LNCaP clone FGC (cell line): ENCODE results near the gene GGTLC2.

Experiments used
- DNase-seq: peaks from one replicate; pipeline ENCODE4 v3.0.0-alpha.2; 2011; ENCODE audit warnings: low read depth
- H3K4me3 ChIP-seq: 2 replicates; pipeline ENCODE4 v1.5.1; 2011; ENCODE audit warnings: mild to moderate bottlenecking, low read depth, low read length, control low read depth
- TF ChIP-seq, protein P1 (sequence below): IDR thresholded peaks from 2 replicates; pipeline ENCODE4 v1.5.1; 2012; ENCODE audit warnings: mild to moderate bottlenecking; ENCODE audit not compliant: control insufficient read depth, insufficient read depth; ENCODE audit errors: extremely low read depth

Gene GGTLC2

DNA sequence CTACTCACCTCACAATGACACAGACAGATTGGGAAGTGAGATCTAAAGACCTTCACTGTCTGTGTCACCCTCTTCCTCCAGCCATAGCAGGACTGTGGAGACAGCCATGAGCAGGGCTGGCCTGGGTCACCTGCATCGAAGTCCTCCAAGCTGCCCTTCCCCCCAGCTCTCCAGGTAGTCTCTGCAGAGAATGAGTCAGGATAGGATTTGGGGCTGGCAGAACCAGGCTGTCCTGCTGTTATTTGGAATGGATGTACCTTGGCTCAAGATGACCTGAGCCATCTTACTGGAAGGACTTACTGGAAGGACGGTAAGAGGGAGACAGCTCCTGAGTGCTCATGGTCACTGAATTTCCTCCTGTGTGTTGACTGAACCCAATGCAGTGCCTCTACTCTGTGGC lies 29.2 kb downstream of the GGTLC2 start:
- TF ChIP-seq, protein P1, sequence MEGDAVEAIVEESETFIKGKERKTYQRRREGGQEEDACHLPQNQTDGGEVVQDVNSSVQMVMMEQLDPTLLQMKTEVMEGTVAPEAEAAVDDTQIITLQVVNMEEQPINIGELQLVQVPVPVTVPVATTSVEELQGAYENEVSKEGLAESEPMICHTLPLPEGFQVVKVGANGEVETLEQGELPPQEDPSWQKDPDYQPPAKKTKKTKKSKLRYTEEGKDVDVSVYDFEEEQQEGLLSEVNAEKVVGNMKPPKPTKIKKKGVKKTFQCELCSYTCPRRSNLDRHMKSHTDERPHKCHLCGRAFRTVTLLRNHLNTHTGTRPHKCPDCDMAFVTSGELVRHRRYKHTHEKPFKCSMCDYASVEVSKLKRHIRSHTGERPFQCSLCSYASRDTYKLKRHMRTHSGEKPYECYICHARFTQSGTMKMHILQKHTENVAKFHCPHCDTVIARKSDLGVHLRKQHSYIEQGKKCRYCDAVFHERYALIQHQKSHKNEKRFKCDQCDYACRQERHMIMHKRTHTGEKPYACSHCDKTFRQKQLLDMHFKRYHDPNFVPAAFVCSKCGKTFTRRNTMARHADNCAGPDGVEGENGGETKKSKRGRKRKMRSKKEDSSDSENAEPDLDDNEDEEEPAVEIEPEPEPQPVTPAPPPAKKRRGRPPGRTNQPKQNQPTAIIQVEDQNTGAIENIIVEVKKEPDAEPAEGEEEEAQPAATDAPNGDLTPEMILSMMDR, result no peak
- H3K4me3 ChIP-seq, result no peak overlapping the region
- DNase-seq, result no peak

- TF ChIP-seq, protein P1, result no peak
- DNase-seq, result no peak
- H3K4me3 ChIP-seq, result no peak overlapping the region
These were observed 30.1 kb downstream of the GGTLC2 start for GRCh38 chr22:22674467-22674866.

GRCh38 chr22:22678970-22679369 lies 34.6 kb downstream of the GGTLC2 start:
- no peak overlapping the region for H3K4me3 ChIP-seq
- DNase-seq, result no peak
- TF ChIP-seq, protein P1, result no peak

DNA sequence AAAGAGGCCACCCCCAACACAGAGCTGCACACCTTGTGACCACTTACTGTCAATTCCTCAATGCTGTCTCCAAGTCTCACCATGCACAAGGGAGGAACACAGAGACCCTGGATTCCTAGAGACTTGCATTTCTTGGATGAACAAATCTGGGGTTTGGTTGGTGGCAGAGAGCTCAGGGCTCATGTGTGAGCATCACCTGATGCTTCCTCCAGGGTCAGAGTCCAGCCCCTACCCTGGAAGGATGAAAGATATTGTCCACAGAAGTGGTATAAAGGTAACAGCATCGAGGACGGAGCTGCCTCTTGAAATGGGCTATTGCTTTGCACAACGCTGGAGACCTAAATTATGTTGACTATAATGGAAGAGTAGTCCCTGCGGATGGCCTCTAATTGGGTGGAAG lies 36.0 kb downstream of the GGTLC2 start:
- TF ChIP-seq, protein P1, result no peak
- no peak for DNase-seq
- no peak overlapping the region for H3K4me3 ChIP-seq

DNA sequence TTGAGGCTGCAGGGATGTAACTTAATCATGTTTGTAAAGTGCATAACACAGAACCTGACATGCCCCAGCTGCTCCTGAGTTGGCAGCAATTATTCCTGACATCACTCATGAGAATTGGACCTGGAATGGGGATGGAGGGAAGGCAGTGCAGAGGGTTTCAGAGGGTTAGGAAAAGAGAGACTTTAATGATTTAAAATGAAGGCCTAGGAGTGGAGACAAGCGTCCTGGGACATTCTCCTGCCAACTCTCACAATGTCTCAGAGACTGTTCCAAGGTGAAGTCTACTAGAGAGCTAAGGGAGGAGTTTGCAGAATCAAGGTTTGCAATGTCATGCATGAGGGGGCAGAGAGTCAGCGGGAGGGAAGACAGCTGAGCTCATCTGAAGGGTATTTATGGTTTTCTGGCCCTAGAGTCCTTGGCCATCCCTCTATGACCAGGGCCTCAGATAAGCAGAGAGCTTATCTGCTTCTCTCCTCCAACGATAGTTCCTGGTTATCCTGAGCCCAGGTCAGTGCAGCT lies 36.9 kb downstream of the GGTLC2 start:
- TF ChIP-seq, protein P1, result no peak
- H3K4me3 ChIP-seq, result no peak overlapping the region
- DNase-seq, result no peak

- TF ChIP-seq, protein P1, result no peak
These were observed 37.8 kb downstream of the GGTLC2 start for GRCh38 chr22:22682196-22682595.

More at GRCh38 chr22:22682196-22682595, 37.8 kb downstream of the GGTLC2 start:
- no peak overlapping the region for H3K4me3 ChIP-seq
- DNase-seq, result no peak
